IPS-15b (cell line): ENCODE measurements around the gene SIGLEC9.

Experiments used
- H3K27me3 ChIP-seq: one replicate; pipeline ENCODE4 v1.6.1; 2013; ENCODE audit warnings: low read length; ENCODE audit not compliant: control insufficient read depth, insufficient read depth
- H3K36me3 ChIP-seq: one replicate; pipeline ENCODE4 v1.6.1; 2013; ENCODE audit warnings: low read length; ENCODE audit not compliant: control insufficient read depth, insufficient read depth
- H3K4me1 ChIP-seq: one replicate; pipeline ENCODE4 v1.6.1; 2013; ENCODE audit warnings: mild to moderate bottlenecking, low read length; ENCODE audit not compliant: control insufficient read depth, insufficient read depth
- H3K4me3 ChIP-seq: one replicate; pipeline ENCODE4 v1.5.1; 2013; ENCODE audit warnings: low read depth, low read length
- H3K9ac ChIP-seq: one replicate; pipeline ENCODE4 v1.6.1; 2013; ENCODE audit warnings: low read depth, mild to moderate bottlenecking, low read length
- H3K9me3 ChIP-seq: one replicate; pipeline ENCODE4 v1.6.1; 2013; ENCODE audit warnings: mild to moderate bottlenecking, low read length; ENCODE audit not compliant: control insufficient read depth, insufficient read depth

The SIGLEC9 gene

DNA sequence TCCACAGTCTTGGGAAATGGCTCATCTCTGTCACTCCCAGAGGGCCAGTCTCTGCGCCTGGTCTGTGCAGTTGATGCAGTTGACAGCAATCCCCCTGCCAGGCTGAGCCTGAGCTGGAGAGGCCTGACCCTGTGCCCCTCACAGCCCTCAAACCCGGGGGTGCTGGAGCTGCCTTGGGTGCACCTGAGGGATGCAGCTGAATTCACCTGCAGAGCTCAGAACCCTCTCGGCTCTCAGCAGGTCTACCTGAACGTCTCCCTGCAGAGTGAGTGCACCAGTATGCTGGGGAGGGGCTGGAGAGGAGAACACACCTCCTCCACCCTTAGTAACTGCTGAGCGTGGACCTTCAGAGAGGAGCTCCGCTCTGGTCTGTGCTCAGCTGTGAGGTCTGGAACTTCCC, 2.3 kb downstream of the SIGLEC9 start:
- no peaks in the 10 kb centered on the region for H3K36me3 ChIP-seq
- no peaks in the 10 kb centered on the region for H3K27me3 ChIP-seq
- H3K9ac ChIP-seq, result no peak overlapping the region

DNA sequence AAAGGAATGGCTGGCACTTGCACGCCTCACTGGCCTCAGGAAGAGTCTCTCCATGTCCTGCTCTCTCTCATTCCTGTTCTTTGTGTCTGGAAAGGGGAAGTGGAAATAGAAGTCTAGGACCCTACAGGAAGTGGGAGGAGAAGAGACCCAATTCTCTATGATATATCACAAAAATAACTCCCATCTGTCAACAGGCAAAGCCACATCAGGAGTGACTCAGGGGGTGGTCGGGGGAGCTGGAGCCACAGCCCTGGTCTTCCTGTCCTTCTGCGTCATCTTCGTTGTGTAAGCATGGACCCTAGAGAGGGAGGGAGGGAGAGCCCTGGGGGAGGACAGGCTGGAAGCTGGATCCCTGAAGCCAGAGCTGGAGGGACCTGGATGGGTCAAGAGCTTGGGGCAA, 3.0 kb downstream of the SIGLEC9 start:
- H3K9ac ChIP-seq, result no peak overlapping the region
- no peak overlapping the region for H3K4me3 ChIP-seq
- no peaks in the 10 kb centered on the region for H3K4me1 ChIP-seq
- H3K9me3 ChIP-seq, result no peaks in the 10 kb centered on the region
- no peaks in the 10 kb centered on the region for H3K27me3 ChIP-seq
- no peaks in the 10 kb centered on the region for H3K36me3 ChIP-seq

More for the DNA sequence above, 2.3 kb downstream of the SIGLEC9 start:
- H3K4me1 ChIP-seq, result no peaks in the 10 kb centered on the region
- no peak overlapping the region for H3K4me3 ChIP-seq
- H3K9me3 ChIP-seq, result no peaks in the 10 kb centered on the region

DNA sequence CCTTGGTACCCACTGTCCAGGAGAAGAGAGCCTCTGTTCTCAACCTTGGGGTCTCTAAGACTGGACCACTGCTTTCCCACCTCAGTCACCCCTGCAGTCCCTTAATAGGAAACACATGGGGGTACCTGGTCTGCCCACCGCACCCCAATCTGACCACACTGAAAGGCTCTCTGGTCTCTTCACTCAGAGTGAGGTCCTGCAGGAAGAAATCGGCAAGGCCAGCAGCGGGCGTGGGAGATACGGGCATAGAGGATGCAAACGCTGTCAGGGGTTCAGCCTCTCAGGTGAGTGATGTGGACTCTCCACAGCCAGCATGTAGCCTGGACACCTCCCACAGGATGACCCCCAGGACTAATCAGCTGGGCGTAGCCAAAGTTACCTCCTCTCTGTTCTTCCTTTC, 3.5 kb downstream of the SIGLEC9 start:
- H3K9me3 ChIP-seq, result no peaks in the 10 kb centered on the region
- H3K4me1 ChIP-seq, result no peaks in the 10 kb centered on the region
- no peaks in the 10 kb centered on the region for H3K36me3 ChIP-seq
- H3K4me3 ChIP-seq, result no peak overlapping the region
- no peak overlapping the region for H3K9ac ChIP-seq
- H3K27me3 ChIP-seq, result no peaks in the 10 kb centered on the region

DNA sequence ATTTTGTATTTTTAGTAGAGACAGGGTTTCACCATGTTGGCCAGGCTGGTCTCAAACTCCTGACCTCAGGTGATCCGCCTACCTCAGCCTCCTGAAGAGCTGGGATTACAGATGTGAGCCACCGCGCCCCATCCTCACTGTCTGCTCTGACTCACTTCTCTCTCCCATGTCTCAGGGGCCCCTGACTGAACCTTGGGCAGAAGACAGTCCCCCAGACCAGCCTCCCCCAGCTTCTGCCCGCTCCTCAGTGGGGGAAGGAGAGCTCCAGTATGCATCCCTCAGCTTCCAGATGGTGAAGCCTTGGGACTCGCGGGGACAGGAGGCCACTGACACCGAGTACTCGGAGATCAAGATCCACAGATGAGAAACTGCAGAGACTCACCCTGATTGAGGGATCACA, 5.0 kb downstream of the SIGLEC9 start:
- Histone ChIP-seq H3K9ac (no peak overlapping the region), H3K9me3 (no peaks in the 10 kb centered on the region), H3K4me3 (no peak overlapping the region), H3K36me3 (no peaks in the 10 kb centered on the region), H3K27me3 (no peaks in the 10 kb centered on the region), H3K4me1 (no peaks in the 10 kb centered on the region)

DNA sequence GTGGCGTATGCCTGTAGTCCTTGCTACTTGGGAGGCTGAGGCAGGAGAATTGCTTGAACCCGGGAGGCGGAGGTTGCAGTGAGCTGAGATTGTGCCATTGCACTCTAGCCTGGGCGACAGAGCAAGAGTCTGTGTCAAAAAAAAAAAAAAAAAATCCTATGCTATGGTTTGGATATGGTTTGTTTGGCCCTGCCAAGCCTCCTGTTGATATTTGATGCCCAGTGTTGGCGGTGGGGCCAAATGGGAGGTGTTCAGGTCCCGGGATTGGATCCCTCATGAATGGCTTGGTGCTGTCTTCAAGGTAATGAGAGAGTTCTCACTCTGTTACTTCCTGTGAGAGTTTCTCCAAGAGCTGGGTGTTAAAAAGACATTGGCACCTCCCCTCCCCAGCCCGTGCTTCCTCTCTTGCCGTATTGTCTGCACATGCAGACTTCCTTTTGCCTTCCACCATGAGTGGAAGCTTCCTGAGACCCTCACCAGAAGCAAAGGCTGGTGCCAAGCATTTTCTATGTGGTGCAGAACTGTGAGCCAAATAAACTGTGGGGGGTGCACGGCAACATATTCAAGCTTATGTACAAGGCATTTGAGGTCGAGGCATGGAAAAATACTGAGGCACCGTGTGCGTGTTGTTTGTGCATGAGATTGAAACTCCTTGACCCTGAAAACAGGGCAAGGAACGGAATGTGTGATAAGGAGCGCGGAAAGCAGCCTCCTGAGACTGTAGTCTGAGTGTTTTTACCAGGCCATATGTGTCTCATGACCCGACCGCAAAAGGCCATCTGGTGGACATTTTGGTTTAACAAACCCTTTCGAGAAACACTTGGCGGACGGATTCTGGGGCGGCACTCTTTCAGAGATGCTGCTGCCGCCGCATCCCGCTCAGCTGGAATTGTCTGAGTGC, 7.3 kb downstream of the SIGLEC9 start:
- no peaks in the 10 kb centered on the region for H3K4me1 ChIP-seq
- H3K9me3 ChIP-seq, result no peaks in the 10 kb centered on the region
- H3K4me3 ChIP-seq, result no peak overlapping the region

DNA sequence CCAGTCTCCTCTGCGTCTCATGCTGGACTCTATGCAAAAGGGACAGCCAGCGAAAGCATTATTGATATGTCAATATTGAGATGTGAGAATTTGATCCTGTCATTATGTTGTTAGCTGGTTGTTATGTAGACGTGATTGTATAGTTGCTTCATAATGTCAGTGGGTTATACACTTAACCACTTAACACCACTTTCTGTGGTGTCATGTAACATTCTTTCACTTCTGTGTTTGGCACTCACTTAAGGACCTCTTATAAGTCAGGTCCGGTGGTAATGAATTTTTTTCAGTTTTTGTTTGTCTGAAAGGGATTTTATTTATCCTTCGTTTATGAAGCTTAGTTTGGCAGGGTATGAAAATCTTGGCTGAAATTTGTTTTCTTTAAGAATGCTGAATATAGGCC, 10.3 kb downstream of the SIGLEC9 start:
- no peaks in the 10 kb centered on the region for H3K27me3 ChIP-seq
- no peaks in the 10 kb centered on the region for H3K4me1 ChIP-seq
- no peaks in the 10 kb centered on the region for H3K36me3 ChIP-seq
- H3K9ac ChIP-seq, result no peak overlapping the region
- H3K4me3 ChIP-seq, result no peak overlapping the region
- H3K9me3 ChIP-seq, result no peaks in the 10 kb centered on the region

More for the DNA sequence above, 7.3 kb downstream of the SIGLEC9 start:
- Histone ChIP-seq H3K27me3 (no peaks in the 10 kb centered on the region), H3K36me3 (no peaks in the 10 kb centered on the region), H3K9ac (no peak overlapping the region)

DNA sequence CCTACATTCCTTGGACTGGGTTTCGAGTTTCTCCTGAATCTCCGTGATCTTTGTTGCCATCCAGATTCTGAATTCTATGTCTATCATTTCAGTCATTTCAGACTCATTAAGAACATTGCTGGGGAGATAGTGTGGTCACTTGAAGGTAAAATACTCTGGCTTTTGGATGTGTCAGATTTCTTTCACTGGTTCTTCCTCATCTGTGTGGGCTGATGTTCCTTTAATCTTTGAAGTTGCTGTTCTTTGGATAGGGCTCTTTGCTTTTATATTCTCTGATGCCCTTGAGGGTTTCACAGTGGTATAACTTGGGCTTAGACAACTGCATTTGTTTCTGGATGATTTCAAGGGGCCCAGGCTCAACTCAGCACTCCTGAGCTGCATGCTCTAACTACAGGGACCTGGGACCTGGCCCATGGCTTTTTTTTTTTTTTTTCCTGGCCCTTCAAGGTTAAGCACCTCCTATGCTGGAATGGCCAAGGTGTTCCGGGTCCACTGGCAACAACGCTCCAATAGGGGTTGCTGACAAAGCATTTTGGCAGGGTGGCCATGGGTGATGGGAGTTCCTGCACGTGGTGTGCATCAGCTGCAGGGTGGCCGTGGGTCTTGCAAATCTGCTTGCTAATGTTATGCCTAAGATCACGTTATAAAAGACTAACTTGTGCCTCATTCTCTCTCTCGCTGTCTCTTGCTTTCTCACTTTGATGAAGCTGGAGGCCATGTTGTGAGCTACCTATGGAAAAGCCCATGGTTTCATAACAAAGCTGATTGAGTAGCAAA, 11.5 kb downstream of the SIGLEC9 start:
- no peaks in the 10 kb centered on the region for H3K9me3 ChIP-seq
- no peaks in the 10 kb centered on the region for H3K36me3 ChIP-seq
- no peaks in the 10 kb centered on the region for H3K27me3 ChIP-seq
- peaks cover 9% of the 10 kb centered on the region for H3K4me1 ChIP-seq
- H3K4me3 ChIP-seq, result no peak overlapping the region
- no peak overlapping the region for H3K9ac ChIP-seq

DNA sequence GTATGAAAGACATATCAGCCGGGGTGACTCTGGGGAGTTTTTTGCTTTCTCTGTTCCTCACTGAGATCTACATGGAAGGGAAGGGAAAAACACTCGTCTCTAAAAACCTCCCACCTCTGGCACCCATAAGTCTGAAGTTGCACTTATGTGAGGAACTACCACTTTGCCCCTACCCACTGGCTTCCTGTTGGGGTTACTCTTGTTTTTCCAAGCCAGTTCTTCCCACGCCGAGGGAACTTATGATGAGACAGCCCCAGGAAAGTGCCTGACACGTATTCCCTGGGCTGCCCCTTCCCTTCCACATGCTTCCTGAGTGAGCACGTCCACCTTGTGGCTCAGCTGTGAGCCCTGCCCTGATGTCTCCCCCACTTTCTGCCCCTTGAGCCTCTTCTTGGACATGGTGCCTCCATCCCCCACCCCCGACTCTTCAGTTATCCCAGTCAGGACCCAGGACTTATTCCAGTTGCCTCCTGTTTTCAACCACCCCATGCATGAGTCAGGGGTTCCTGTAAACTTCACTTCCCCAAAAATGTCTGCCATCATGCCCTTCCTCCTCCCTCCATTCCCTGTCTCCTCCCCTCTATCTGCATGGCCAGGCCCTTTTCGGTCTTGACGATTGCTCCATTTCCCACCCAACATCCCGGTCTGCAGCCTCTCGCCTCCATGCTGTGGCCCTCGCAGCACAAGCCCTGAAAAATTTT, 12.3 kb downstream of the SIGLEC9 start:
- no peak overlapping the region for H3K9ac ChIP-seq
- H3K36me3 ChIP-seq, result no peaks in the 10 kb centered on the region
- no peaks in the 10 kb centered on the region for H3K27me3 ChIP-seq
- no peaks in the 10 kb centered on the region for H3K9me3 ChIP-seq
- H3K4me3 ChIP-seq, result no peak overlapping the region
- peaks cover 9% of the 10 kb centered on the region for H3K4me1 ChIP-seq

DNA sequence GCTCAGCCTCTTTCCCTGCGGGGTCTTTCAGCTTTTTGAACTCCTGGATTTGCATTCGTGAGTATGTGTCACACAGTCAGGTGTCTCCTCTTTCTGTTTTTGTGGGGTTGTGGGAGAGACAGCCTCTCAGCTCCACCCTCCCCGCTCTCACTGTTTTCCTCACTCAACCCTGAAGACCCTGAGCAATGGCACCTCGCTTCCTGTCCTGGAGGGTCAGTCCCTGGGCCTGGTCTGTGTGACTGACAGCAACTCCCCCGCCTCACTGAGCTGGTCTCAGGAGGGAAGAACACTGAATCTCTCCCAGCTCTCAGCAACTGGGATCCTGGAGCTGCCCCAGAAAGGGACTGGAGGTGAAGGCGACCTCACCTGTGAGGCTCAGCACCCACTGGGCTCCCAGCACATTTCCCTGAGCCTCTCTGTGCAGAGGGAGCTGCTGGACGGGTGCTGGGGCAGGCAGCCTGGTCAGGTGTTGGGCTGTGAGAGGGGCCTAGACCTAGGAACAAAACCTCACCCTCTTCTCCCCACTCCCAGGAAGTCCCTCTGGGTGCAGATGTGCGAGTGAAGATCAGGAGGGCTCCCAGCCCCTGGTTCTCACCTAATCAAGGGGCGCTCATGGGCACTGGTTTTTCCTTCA, 13.2 kb downstream of the SIGLEC9 start:
- no peaks in the 10 kb centered on the region for H3K9me3 ChIP-seq
- no peak overlapping the region for H3K9ac ChIP-seq
- H3K4me1 ChIP-seq, result peaks cover 9% of the 10 kb centered on the region
- no peaks in the 10 kb centered on the region for H3K27me3 ChIP-seq
- H3K4me3 ChIP-seq, result no peak overlapping the region
- no peaks in the 10 kb centered on the region for H3K36me3 ChIP-seq

DNA sequence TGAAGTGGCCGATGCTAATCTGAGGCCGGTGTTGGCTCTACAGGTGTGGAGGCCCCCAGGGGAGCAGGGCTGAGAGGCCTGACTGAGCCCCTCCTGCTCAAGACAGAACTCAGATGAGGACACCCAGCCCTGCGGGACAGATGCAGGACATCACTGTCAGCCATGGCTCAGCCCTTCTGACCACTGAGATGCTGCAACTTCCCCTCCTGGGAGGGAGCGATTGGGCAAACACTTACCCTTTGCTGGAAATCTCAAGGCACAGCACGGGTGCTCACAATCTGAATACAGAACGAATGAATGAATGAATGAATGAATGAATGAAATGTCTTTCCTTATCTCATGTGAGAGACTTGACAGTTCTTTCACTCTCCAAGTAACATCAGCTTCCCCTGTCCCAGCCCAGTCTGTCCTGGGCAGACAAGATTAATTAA, 13.9 kb downstream of the SIGLEC9 start:
- H3K4me3 ChIP-seq, result no peak overlapping the region
- H3K9me3 ChIP-seq, result no peaks in the 10 kb centered on the region
- no peaks in the 10 kb centered on the region for H3K36me3 ChIP-seq
- H3K27me3 ChIP-seq, result no peaks in the 10 kb centered on the region
- H3K4me1 ChIP-seq, result peaks cover 9% of the 10 kb centered on the region
- no peak overlapping the region for H3K9ac ChIP-seq

DNA sequence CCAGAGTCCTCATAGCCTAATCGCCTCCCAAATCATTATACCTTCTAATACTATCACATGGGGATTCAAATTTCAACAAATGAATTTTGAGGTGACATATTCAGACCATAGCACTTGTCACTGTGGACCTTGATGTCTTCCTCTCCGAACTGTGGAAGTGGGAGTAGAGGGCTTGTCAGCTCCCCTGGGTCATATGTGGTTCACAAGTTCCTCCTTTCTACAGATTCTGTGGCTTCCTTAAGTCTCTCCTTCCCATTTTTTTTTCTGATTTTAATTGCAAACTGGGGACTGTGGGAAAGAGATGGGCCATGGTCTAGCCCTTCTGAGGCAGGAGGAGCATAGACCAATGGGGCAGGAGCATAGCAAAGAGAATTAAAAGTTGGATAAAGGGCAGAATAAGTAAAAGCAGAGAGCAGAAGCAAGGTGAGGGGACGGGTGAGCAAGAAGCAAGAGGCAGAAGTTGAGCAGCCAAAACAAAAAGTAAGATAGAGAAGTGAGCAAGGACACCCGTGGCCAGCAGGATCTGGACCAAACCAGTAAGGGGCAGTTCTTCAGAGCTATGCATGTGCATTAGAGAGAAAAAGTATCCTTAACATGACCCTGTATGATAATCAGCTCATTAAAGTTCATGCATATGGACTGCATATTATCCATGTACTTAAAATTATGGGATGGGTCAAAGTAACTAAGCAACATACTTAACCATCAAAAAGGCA, 14.8 kb downstream of the SIGLEC9 start:
- Histone ChIP-seq H3K27me3 (no peaks in the 10 kb centered on the region), H3K4me3 (no peak overlapping the region), H3K4me1 (peaks cover 9% of the 10 kb centered on the region), H3K9me3 (no peaks in the 10 kb centered on the region), H3K9ac (no peak overlapping the region), H3K36me3 (no peaks in the 10 kb centered on the region)
